Measurements from ENCODE around the gene LMCD1.

The LMCD1 gene

GRCh38 chr3:8581806-8582445 lies 80.3 kb downstream of the LMCD1 start:
- no peak for DNase-seq (ENCODE audit: low read depth, low spot score)

GRCh38 chr3:8584661-8585060 lies 83.0 kb downstream of the LMCD1 start:
- DNase-seq (ENCODE audit: low read depth, low spot score): no peak

- DNase-seq (ENCODE audit: low read depth, low spot score): no peak
Observed at GRCh38 chr3:8589880-8590556, 88.4 kb downstream of the LMCD1 start.

GRCh38 chr3:8593021-8593827 lies 91.6 kb downstream of the LMCD1 start:
- no peak for DNase-seq (ENCODE audit: low read depth, low spot score)

- DNase-seq (ENCODE audit: low read depth, low spot score): no peak
Observed at GRCh38 chr3:8595252-8595651, 93.6 kb downstream of the LMCD1 start.

GRCh38 chr3:8595695-8596115 lies 94.1 kb downstream of the LMCD1 start:
- no peak for DNase-seq (ENCODE audit: low read depth, low spot score)

- DNase-seq (ENCODE audit: low read depth, low spot score): no peak
Observed at GRCh38 chr3:8596321-8597218, 94.9 kb downstream of the LMCD1 start.

GRCh38 chr3:8597219-8597853 lies 95.7 kb downstream of the LMCD1 start:
- no peak for DNase-seq (ENCODE audit: low read depth, low spot score)

GRCh38 chr3:8599146-8599545 lies 97.5 kb downstream of the LMCD1 start:
- no peak for DNase-seq (ENCODE audit: low read depth, low spot score)

- DNase-seq (ENCODE audit: low read depth, low spot score): no peak
Observed at GRCh38 chr3:8600457-8600856, 98.8 kb downstream of the LMCD1 start.

- no peak for DNase-seq (ENCODE audit: low read depth, low spot score)
Observed at GRCh38 chr3:8603115-8603710, 101.6 kb downstream of the LMCD1 start.

- no peak for DNase-seq (ENCODE audit: low read depth, low spot score)
Observed at GRCh38 chr3:8604006-8604405, 102.4 kb downstream of the LMCD1 start.

- no peak for DNase-seq (ENCODE audit: low read depth, low spot score)
Observed at GRCh38 chr3:8604988-8605387, 103.4 kb downstream of the LMCD1 start.

- no peak for DNase-seq (ENCODE audit: low read depth, low spot score)
Observed at GRCh38 chr3:8606701-8607231, 105.1 kb downstream of the LMCD1 start.

- DNase-seq (ENCODE audit: low read depth, low spot score): peak; percentile 20
Observed at GRCh38 chr3:8607234-8608040, 105.8 kb downstream of the LMCD1 start.

- no peak for DNase-seq (ENCODE audit: low read depth, low spot score)
Observed at GRCh38 chr3:8608041-8608790, 106.6 kb downstream of the LMCD1 start.

GRCh38 chr3:8608791-8609467 lies 107.3 kb downstream of the LMCD1 start:
- no peak for DNase-seq (ENCODE audit: low read depth, low spot score)

- DNase-seq (ENCODE audit: low read depth, low spot score): no peak
Observed at GRCh38 chr3:8610951-8611350, 109.3 kb downstream of the LMCD1 start.

Data from iPS DF 19.7 (cell line).